K562 (cell line): Measurements from ENCODE around the gene KCNH2. TPM values are rescaled to one million over a fixed set of nuclear protein-coding genes. Genes with fewer than 3 reads are reported as not detected.

ENCODE experiments used
- ATF1 ChIP-seq, 2 experiments: fragments of 450-650 bp in 1 of 2; IDR thresholded peaks; 2 replicates each; pipeline ENCODE4 v1.6.1; 2016; ENCODE audit warnings: missing compliant biosample characterization in 1 of 2, missing genetic modification characterization in 1 of 2
- BCL6 ChIP-seq: fragments of 250-450 bp; sonication (Bioruptor Pico); IDR thresholded peaks from 2 replicates; pipeline ENCODE4 v1.4.0; 2020
- CBFA2T3 ChIP-seq: fragments of 450-650 bp; IDR thresholded peaks from 2 replicates; pipeline ENCODE4 v1.6.1; 2017
- ERF ChIP-seq: fragments of 450-650 bp; formaldehyde crosslinking; IDR thresholded peaks from 2 replicates; pipeline ENCODE4 v1.4.0; 2020; ENCODE audit warnings: mild to moderate bottlenecking, mixed read lengths
- GATAD2B ChIP-seq: fragments of 450-650 bp; IDR thresholded peaks from 2 replicates; pipeline ENCODE4 v1.6.1; 2017; ENCODE audit warnings: mild to moderate bottlenecking, borderline replicate concordance
- JUNB ChIP-seq: fragments of 450-650 bp; formaldehyde crosslinking; conservative IDR thresholded peaks from 2 replicates; pipeline ENCODE4 v1.4.0; 2020; ENCODE audit warnings: mild to moderate bottlenecking
- LARP7 ChIP-seq: fragments of 450-650 bp; IDR thresholded peaks from 2 replicates; pipeline ENCODE4 v1.6.1; 2016
- NEUROD1 ChIP-seq: fragments of 150-350 bp; IDR thresholded peaks from 2 replicates; pipeline ENCODE4 v1.6.1; 2014; ENCODE audit warnings: borderline replicate concordance, low read length, low read depth; ENCODE audit not compliant: partially characterized antibody
- TGIF2 ChIP-seq: sonication (generic); formaldehyde crosslinking; IDR thresholded peaks from 2 replicates; pipeline ENCODE4 v1.8.1; 2022; ENCODE audit warnings: mild to moderate bottlenecking, missing genetic modification reagents, moderate library complexity
- ZFP1 ChIP-seq: fragments of 450-650 bp; formaldehyde crosslinking; IDR thresholded peaks from 2 replicates; pipeline ENCODE4 v1.4.0; 2020; ENCODE audit warnings: mild to moderate bottlenecking, mixed read lengths
- ZNF133 ChIP-seq: fragments of 250-450 bp; sonication (Bioruptor Pico); IDR thresholded peaks from 2 replicates; pipeline ENCODE4 v1.4.0; 2020; ENCODE audit warnings: mild to moderate bottlenecking
- ZNF586 ChIP-seq: fragments of 450-650 bp; formaldehyde crosslinking; conservative IDR thresholded peaks from 2 replicates; pipeline ENCODE4 v1.4.0; 2020; ENCODE audit warnings: mild to moderate bottlenecking, moderate library complexity
- ZNF699 ChIP-seq: fragments of 250-450 bp; sonication (Bioruptor Pico); IDR thresholded peaks from 2 replicates; pipeline ENCODE4 v1.8.0; 2021; ENCODE audit warnings: mild to moderate bottlenecking, moderate library complexity; ENCODE audit not compliant: insufficient replicate concordance
- polyA plus RNA-seq, 8 experiments: library from polyadenylated mRNA; depleted of rRNA in 4 of 8; stranded (reverse) in 5 of 8; unstranded in 3 of 8; fragments of >200 nt; fragmentation: Nextera tagmentation in 2 of 8; fragmentation: Illumina TruSeq in 1 of 8; extraction: Ambion mirVana in 2 of 8; extraction: Trizol in 1 of 8; gene quantifications; 2 replicates each; pipeline versions ENCODE4 v1.2.1 to v1.2.3, GENCODE V29; 2011 to 2014; ENCODE audit warnings: inconsistent platforms in 1 of 8, missing spikeins in 1 of 8
- total RNA-seq, 7 experiments: library from RNA; depleted of rRNA in 6 of 7; stranded (reverse); fragments of >200 nt in 6 of 7; fragmentation: Illumina TruSeq in 2 of 7; extraction: Trizol in 2 of 7; gene quantifications; 2 replicates each; pipeline versions ENCODE4 v1.2.1 to v1.2.3, GENCODE V29; 2011 to 2021; ENCODE audit warnings: low replicate concordance in 1 of 7
- TF ChIP-seq, protein P1 (sequence below): sonication (generic); formaldehyde crosslinking; IDR thresholded peaks from 2 replicates; pipeline ENCODE4 v1.8.1; 2023; ENCODE audit warnings: missing genetic modification reagents, mild to moderate bottlenecking, borderline replicate concordance
- TF ChIP-seq, protein P2 (sequence below), 2 experiments: IDR thresholded peaks; 2 replicates each; pipeline ENCODE4 v1.6.1; 2012; ENCODE audit warnings: improper control_type of control experiment in 2 of 2, low read depth in 2 of 2, low read length in 2 of 2, borderline replicate concordance in 1 of 2
- TF ChIP-seq, protein P3 (sequence below), 3 experiments: fragments of 200-800 bp in 1 of 3; fragments of 250-450 bp in 1 of 3; fragments of 450-650 bp in 1 of 3; sonication (Bioruptor Pico) in 1 of 3; sonication (Bioruptor generic) in 1 of 3; formaldehyde crosslinking in 1 of 3; IDR thresholded peaks; 2 replicates each; pipeline versions ENCODE4 v1.6.1 to v1.8.0; 2016 to 2022; ENCODE audit warnings: mild to moderate bottlenecking in 2 of 3, missing genetic modification characterization in 2 of 3, missing compliant biosample characterization in 1 of 3, moderate library complexity in 1 of 3
- TF ChIP-seq, protein P4 (sequence below): sonication (generic); formaldehyde crosslinking; IDR thresholded peaks from 2 replicates; pipeline ENCODE4 v1.5.0; 2020; ENCODE audit warnings: missing genetic modification reagents

KCNH2 gene
- total and polyA plus RNA-seq, 9 of the 15 experiments (the other 6 are each of a cell fraction or from before 2014, with no cell fraction given): 18.1 to 368 (median 218) TPM

DNA sequence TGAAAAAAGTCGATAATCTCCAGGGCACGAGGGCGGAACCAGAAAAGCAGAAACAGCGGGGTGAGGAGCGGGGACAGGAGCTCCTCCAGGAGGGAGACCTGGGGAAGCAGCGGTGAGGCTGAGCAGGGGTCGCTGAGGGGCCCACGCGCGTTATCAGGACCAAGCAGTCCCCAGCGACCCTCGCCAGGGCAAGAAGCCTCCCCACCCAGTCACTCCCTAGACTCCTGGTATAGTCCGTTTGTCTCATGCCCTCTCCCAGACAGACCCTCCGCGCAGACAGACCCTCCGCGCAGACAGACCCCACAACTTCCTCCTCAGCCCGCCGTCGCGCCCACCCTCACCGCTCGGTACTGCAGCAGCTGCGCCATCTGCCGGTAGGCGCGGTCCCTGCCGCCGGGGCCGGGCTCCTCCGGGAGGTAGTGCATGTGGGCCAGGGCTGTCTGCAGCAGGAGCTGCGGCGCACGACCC, 39.9 kb upstream of the KCNH2 start (continued):
- TF ChIP-seq, protein P1, sequence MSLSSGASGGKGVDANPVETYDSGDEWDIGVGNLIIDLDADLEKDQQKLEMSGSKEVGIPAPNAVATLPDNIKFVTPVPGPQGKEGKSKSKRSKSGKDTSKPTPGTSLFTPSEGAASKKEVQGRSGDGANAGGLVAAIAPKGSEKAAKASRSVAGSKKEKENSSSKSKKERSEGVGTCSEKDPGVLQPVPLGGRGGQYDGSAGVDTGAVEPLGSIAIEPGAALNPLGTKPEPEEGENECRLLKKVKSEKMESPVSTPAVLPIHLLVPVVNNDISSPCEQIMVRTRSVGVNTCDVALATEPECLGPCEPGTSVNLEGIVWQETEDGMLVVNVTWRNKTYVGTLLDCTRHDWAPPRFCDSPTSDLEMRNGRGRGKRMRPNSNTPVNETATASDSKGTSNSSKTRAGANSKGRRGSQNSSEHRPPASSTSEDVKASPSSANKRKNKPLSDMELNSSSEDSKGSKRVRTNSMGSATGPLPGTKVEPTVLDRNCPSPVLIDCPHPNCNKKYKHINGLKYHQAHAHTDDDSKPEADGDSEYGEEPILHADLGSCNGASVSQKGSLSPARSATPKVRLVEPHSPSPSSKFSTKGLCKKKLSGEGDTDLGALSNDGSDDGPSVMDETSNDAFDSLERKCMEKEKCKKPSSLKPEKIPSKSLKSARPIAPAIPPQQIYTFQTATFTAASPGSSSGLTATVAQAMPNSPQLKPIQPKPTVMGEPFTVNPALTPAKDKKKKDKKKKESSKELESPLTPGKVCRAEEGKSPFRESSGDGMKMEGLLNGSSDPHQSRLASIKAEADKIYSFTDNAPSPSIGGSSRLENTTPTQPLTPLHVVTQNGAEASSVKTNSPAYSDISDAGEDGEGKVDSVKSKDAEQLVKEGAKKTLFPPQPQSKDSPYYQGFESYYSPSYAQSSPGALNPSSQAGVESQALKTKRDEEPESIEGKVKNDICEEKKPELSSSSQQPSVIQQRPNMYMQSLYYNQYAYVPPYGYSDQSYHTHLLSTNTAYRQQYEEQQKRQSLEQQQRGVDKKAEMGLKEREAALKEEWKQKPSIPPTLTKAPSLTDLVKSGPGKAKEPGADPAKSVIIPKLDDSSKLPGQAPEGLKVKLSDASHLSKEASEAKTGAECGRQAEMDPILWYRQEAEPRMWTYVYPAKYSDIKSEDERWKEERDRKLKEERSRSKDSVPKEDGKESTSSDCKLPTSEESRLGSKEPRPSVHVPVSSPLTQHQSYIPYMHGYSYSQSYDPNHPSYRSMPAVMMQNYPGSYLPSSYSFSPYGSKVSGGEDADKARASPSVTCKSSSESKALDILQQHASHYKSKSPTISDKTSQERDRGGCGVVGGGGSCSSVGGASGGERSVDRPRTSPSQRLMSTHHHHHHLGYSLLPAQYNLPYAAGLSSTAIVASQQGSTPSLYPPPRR (CRISPR knock-in tag): no peak
- TF ChIP-seq ZNF133 (no peak), ZNF699 (no peak), BCL6 (no peak), ERF (CRISPR knock-in tag) (peak; percentile 47; the same call in 1 of the 2 replicates), CBFA2T3 (0 out of 2 replicates have a peak, but pooled peaks have one; percentile 23), GATAD2B (peak; percentile 94), ATF1 (CRISPR knock-in tag; IDR thresholded peaks at IDR 0.05) (no peak), ATF1 (tag; IDR thresholded peaks at IDR 0.05) (peak; percentile 67), JUNB (CRISPR knock-in tag) (no peak), ZNF586 (CRISPR knock-in tag) (no peak), ZFP1 (no peak), TGIF2 (CRISPR knock-in tag) (no peak), LARP7 (peak; percentile 97; the same call in 1 of the 2 replicates), NEUROD1 (peak; percentile 12)
- TF ChIP-seq, protein P2, sequence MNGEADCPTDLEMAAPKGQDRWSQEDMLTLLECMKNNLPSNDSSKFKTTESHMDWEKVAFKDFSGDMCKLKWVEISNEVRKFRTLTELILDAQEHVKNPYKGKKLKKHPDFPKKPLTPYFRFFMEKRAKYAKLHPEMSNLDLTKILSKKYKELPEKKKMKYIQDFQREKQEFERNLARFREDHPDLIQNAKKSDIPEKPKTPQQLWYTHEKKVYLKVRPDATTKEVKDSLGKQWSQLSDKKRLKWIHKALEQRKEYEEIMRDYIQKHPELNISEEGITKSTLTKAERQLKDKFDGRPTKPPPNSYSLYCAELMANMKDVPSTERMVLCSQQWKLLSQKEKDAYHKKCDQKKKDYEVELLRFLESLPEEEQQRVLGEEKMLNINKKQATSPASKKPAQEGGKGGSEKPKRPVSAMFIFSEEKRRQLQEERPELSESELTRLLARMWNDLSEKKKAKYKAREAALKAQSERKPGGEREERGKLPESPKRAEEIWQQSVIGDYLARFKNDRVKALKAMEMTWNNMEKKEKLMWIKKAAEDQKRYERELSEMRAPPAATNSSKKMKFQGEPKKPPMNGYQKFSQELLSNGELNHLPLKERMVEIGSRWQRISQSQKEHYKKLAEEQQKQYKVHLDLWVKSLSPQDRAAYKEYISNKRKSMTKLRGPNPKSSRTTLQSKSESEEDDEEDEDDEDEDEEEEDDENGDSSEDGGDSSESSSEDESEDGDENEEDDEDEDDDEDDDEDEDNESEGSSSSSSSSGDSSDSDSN (IDR thresholded peaks at IDR 0.05; ENCODE audit: borderline replicate concordance in 1 of 2, low read depth in 2 of 2, low read length in 2 of 2): peak in 1 of 2 experiments; percentile 53; a peak in 1 of 4 replicates
- TF ChIP-seq, protein P3, sequence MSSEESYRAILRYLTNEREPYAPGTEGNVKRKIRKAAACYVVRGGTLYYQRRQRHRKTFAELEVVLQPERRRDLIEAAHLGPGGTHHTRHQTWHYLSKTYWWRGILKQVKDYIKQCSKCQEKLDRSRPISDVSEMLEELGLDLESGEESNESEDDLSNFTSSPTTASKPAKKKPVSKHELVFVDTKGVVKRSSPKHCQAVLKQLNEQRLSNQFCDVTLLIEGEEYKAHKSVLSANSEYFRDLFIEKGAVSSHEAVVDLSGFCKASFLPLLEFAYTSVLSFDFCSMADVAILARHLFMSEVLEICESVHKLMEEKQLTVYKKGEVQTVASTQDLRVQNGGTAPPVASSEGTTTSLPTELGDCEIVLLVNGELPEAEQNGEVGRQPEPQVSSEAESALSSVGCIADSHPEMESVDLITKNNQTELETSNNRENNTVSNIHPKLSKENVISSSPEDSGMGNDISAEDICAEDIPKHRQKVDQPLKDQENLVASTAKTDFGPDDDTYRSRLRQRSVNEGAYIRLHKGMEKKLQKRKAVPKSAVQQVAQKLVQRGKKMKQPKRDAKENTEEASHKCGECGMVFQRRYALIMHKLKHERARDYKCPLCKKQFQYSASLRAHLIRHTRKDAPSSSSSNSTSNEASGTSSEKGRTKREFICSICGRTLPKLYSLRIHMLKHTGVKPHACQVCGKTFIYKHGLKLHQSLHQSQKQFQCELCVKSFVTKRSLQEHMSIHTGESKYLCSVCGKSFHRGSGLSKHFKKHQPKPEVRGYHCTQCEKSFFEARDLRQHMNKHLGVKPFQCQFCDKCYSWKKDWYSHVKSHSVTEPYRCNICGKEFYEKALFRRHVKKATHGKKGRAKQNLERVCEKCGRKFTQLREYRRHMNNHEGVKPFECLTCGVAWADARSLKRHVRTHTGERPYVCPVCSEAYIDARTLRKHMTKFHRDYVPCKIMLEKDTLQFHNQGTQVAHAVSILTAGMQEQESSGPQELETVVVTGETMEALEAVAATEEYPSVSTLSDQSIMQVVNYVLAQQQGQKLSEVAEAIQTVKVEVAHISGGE (CRISPR knock-in tag; IDR thresholded peaks at IDR 0.05): peak in 1 of 3 experiments; percentile 38; a peak in 1 of 6 replicates
- TF ChIP-seq, protein P4, sequence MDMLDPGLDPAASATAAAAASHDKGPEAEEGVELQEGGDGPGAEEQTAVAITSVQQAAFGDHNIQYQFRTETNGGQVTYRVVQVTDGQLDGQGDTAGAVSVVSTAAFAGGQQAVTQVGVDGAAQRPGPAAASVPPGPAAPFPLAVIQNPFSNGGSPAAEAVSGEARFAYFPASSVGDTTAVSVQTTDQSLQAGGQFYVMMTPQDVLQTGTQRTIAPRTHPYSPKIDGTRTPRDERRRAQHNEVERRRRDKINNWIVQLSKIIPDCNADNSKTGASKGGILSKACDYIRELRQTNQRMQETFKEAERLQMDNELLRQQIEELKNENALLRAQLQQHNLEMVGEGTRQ: no peak; the same call in 1 of the 2 replicates
